GM12801 (cell line): ENCODE data around the gene NDUFB2.

Source experiments
- TF ChIP-seq, protein P1 (sequence below): IDR thresholded peaks from one replicate; pipeline ENCODE4 v1.5.1; 2011; ENCODE audit warnings: control low read depth; ENCODE audit not compliant: insufficient read length; ENCODE audit errors: extremely low read depth

The NDUFB2 gene

DNA sequence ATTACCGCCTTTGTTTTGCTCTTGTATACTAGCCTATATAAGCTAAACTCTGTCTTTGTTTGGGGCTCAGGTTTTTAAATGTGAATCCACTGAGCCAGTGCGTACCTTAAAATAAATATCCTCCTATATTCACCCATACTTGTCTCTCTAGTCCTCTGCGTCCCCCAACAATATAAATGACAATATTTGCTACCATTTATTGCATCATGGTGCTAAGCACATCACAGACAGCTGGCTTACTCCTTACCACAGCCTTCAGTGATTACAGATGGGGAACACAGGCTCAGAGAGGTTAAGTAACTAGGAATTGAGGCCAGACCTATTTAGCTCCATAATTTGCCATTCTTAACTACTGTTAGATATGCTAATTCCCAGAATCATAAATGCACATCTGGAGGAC lies 27.2 kb upstream of the NDUFB2 start:
- TF ChIP-seq, protein P1, sequence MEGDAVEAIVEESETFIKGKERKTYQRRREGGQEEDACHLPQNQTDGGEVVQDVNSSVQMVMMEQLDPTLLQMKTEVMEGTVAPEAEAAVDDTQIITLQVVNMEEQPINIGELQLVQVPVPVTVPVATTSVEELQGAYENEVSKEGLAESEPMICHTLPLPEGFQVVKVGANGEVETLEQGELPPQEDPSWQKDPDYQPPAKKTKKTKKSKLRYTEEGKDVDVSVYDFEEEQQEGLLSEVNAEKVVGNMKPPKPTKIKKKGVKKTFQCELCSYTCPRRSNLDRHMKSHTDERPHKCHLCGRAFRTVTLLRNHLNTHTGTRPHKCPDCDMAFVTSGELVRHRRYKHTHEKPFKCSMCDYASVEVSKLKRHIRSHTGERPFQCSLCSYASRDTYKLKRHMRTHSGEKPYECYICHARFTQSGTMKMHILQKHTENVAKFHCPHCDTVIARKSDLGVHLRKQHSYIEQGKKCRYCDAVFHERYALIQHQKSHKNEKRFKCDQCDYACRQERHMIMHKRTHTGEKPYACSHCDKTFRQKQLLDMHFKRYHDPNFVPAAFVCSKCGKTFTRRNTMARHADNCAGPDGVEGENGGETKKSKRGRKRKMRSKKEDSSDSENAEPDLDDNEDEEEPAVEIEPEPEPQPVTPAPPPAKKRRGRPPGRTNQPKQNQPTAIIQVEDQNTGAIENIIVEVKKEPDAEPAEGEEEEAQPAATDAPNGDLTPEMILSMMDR, result no peak

DNA sequence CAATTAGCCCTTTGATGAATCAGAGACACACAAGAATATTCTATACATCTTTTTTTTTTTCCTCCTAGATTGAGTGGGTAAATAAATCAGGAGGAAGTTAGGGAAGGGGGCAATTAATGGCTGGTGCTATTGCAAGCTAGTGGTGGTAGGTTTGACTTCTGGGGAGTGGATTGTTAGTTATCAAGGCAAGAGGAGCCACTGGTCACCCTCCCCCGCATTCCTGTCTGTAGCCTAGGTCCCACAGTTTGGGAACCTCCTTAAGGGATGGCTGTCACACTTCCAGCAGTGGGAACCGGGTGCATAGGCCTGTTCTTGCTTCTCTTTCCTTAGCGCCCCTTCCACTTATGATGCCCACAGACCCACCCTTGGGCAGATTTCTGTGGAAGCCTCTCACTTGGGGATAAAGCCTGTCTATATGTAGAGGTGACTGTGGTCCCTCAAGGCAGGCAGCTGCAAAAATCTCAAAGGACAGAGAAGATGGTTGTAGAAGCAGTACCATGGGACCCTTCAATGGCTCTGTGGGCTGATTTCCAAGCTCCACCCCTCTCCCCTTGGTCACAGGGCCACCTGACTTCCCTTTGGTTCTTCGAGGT lies 26.1 kb upstream of the NDUFB2 start:
- TF ChIP-seq, protein P1, result no peak

DNA sequence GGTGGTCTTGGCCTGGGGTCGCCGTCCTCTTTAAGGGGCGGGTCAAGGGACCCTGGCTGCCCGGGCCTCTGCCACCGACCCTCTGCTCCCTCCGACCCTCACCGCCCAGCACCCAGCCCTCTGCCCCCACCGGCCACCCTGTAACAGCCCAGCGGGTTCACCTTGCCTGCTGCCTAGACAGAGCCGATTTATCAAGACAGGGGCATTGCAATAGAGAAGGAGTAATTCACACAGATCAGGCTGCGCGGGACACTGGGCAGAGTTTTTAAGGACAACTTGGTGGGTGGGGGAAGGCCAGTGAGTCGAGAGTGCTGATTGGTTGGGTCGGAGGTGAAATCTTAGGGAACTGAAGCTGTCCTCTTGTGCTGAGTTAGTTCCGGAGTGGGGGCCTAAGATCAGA lies 24.5 kb upstream of the NDUFB2 start:
- TF ChIP-seq, protein P1, result no peak

DNA sequence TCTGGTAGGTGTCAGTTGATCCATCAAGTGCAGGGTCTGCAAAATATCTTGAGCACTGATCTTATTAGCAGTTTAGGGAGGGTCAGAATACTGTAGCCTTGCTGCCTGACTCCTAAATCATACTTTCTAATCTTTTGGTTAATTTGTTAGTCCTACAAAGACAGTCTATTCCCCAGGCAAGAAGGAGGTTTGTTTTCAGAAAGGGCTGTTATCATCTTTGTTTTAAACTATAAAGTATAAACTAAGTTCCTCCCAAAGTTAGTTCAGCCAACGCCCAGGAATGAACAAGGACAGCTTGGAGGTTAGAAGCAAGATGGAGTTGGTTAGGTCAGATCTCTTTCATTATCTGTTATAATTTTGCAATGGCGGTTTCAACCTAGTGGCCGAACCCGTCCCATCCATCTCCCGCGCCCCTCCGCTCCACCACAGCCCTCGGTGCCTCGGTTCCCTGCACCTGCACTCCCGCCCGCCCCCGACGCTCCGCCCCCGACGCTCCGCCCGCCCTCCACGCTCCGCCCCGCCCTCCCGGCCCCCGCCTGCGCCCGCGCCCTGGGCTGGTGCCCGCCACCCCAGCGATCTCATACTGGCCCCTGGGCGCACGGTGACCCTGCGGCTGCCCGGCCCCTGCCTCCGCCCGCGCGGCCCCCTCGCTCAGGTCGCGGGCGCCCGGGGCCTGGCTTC lies 24.0 kb upstream of the NDUFB2 start, which contains the start of gene ADCK2:
TSS of gene ADCK2 (plus strand) at position 564 of the 681 bp plus-strand sequence. CDS start 386 bp downstream, outside the sequence.
- TF ChIP-seq, protein P1, result no peak

DNA sequence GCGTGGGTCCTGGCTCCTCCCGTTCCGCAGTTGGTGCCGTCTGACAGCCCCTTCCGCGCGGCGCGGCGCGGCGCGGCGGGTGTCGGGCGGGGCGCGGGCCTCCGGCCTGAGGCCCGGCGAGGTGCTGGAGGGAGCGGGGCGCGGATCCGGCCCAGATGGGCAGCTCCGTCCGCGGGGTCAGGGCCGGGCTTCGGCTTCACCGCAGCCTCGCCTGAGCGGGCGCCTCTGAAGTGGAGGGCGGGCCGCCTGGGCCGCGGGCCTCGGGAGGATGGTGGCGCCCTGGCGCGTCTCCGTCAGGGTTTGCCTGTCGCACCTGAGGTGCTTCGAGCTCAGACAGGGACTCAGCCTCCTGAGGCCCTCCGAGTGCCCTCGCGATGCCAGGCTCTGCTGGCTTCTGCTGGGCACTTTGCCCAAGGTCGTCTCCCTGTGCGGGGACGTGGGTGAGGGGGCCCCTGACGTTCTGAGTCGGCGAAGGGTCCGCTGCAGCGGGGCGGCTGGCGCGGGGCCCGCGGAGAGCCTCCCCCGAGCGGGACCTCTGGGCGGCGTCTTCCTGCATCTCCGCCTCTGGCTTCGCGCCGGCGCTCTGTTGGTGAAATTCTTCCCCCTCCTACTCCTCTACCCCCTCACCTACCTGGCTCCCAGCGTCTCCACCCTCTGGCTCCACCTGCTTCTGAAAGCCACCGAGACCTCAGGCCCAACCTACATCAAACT lies 23.3 kb upstream of the NDUFB2 start:
- TF ChIP-seq, protein P1, result no peak

DNA sequence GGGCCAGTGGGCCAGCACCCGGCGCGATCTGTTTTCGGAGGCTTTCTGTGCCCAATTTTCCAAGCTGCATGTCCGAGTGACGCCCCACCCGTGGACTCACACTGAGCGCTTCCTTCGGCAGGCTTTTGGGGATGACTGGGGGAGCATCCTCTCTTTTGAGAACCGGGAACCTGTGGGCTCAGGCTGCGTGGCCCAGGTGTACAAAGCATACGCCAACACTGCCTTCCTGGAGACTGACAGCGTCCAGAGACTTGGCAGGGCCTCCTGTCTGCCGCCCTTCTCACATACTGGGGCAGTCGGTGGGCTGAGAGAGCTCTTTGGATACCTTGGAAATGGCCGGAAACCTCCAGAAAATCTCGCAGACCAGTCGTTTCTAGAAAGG lies 22.7 kb upstream of the NDUFB2 start:
- TF ChIP-seq, protein P1, result no peak

DNA sequence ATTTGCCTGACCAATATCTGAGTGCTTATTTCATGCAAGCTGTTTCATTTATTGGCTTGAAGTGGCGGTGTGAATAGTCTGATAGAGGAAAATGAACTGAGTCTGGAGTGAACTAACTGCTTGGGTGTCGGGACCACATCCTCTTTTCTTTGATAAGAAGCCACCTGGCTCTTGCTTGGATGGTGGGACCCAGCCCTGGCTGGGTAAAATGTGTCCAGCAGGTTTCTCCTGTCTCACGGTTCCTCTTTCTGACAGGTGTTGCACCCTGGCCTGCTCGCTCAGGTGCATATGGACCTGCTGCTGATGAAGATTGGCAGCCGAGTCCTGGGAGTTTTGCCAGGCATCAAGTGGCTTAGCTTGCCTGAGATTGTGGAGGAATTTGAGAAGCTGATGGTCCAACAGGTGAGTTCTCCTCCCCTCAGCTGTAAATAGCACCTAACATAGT lies 22.1 kb upstream of the NDUFB2 start:
- TF ChIP-seq, protein P1, result no peak
